K562 (cell line): ENCODE measurements around the gene TMEM234.

Experiments used
- CTCF ChIP-seq, 3 experiments: IDR thresholded peaks in 2 of 3; conservative IDR thresholded peaks in 1 of 3; 2 replicates each; pipeline ENCODE4 v1.5.1; 2011 to 2012; ENCODE audit warnings: low read length in 3 of 3, mild to moderate bottlenecking in 3 of 3, control low read depth in 2 of 3, improper control_type of control experiment in 1 of 3, inconsistent platforms in 1 of 3, low read depth in 1 of 3, mixed read lengths in 1 of 3, moderate library complexity in 1 of 3; ENCODE audit not compliant: insufficient read depth in 2 of 3
- RBM15 ChIP-seq: fragments of 200-400 bp; formaldehyde crosslinking; IDR thresholded peaks from 2 replicates; pipeline ENCODE4 v1.6.1; 2018; ENCODE audit warnings: mild to moderate bottlenecking, low read length, moderate library complexity; ENCODE audit not compliant: insufficient read depth
- SIN3A ChIP-seq, 2 experiments: fragments of 150-350 bp in 1 of 2; IDR thresholded peaks; 2 replicates each; pipeline ENCODE4 v1.6.1; 2011 to 2016; ENCODE audit warnings: borderline replicate concordance in 2 of 2, low read depth in 2 of 2, low read length in 2 of 2, mild to moderate bottlenecking in 2 of 2, moderate library complexity in 2 of 2; ENCODE audit not compliant: control insufficient read depth in 1 of 2
- TAF7 ChIP-seq: fragments of 450-650 bp; IDR thresholded peaks from 2 replicates; pipeline ENCODE4 v1.6.1; 2016; ENCODE audit warnings: missing genetic modification characterization, missing compliant biosample characterization
- TRIM28 ChIP-seq: fragments of 450-650 bp; IDR thresholded peaks from 2 replicates; pipeline ENCODE4 v1.6.1; 2017

DNA sequence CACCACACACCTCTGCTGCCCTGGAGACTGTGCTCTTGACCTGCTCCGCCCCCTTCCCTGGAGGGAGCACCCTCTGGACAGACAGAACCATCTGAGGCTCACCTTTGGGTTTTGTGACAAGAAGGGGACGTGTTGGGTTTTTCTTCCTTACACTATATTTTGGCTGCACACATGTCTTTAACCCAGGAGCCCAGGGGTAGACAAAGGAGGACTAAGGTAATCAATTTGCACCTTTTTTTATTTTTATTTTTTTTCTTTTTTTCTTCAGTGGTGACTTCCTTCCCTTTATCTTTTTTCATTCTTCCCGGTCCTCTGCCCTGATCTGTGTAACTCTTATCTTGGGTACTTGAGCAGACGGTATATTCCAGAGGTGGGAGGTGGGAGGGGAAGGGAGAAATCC is 51.2 kb downstream of the TMEM234 start:
- TF ChIP-seq SIN3A (IDR thresholded peaks at IDR 0.05; ENCODE audit: borderline replicate concordance in 2 of 2, control insufficient read depth in 1 of 2, low read depth in 2 of 2, low read length in 2 of 2) (no peak), CTCF (IDR thresholded peaks at IDR 0.05 in 2 of 3, conservative IDR thresholded peaks at IDR 0.05 in 1 of 3; ENCODE audit: insufficient read depth in 2 of 3, low read depth in 1 of 3, low read length in 3 of 3) (no peak), TAF7 (tag) (no peak), RBM15 (no peak), TRIM28 (no peak)
